Measurements from ENCODE around the gene RSKR.
"Not testable (repeated sequence)": the region's sequence is repeated elsewhere in the genome, so short reads cannot be mapped to it uniquely, and the experiment has no call there.

Gene RSKR

DNA sequence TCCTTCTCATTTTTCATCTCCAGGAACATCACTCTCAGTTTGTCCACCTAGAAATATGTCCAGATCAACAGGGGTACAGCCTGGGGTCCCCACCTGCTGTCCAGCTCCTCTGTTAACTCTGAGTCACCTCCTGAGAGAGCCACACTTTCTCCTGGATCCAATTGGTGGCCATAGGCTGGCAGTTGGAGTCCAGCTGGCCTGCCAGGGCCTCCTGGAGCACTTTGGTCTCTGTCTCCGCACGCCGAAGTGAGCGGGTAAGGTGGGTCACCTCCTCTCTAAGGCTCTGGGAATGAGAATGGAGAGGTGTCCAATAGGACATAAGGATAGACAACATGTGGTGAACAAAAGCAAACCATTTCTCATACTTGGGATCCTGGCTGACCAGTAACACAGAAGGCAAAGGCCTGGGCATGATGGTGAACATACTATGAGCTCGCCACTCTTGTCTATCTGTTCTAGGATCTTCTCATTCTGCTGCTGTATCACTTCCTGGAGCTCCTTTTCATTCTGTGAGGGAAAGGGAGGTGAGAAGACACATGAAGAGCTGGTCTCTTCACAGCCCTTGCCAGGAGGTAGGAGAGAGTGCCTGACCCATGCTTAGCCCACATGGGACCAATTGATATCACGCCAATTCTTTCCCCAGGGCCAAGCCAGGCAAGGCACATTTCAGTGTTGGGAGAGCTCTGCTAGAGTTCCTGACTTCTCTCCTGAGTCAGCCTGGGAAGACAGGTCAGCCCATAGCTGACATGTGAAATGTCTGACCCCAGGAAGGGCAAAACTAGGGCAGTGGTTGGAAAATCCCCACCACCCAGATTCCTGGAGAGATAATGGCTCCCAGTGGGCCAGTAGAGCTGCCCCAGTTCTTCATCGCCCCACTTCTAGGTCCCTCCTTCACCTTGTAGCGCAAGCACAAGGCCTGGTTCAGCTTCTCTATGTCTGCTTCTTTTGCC, 35.5 kb downstream of the RSKR start:
- no peak for DNase-seq (ENCODE audit: low spot score)

DNA sequence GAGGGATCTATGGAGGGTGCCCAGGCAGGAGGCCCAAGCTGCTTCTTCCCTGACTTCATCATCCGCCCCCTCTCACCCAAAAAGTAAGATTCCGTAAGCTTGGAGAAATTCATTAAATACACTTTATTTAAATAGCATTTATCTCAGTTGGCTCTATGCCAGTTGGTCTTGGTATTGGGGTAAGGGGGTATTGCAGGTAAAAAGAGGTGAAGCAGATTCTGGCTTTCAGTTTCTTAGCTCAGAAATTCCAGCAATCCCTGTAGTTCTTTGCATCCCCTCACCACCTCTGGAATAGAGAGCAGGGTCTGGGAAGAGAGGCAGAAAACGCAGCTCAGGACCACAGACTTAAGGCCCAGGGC, 36.5 kb downstream of the RSKR start:
- no peak for DNase-seq (ENCODE audit: low spot score)

DNA sequence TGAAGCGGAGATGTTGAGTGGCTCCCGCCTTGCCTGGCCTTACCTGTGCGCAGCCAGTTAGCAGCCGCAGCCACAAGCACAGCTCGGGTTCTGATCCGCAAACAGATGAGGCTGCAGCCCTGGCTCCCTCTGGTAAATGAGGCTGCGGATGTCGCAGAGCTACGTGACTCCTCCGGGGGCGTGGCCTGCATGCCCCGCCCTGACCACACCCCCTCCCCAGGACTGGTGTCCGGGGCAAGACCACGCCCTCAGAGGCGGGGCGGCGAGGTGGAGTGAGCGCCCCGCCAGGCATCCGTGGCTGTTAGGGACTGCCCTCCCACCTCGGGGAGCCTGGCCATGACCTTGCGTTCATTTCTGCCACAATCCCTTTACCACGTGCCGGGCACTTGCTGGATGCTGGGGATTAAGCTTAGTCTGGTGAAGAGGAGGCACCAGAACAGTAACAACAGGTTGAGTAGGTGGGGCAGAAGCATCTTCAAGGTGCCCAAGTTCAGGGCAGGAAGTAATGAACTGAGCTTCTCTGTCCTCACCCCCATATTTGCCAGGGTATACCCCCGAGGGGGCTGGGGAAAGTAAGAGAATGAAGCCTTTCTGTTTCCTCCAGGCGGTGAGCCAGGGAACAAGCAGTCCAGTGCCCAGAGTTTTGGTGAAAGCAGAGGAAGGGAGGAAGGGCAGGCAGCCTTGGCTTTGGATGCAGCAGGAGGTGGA, 37.1 kb downstream of the RSKR start, which contains the start of gene ALDOC:
Gene ALDOC (minus strand): TSS at position 138 of the 708 bp plus-strand sequence. CDS start 1,363 bp downstream, outside the sequence.
- peak; percentile 96 for DNase-seq (ENCODE audit: low spot score)

DNA sequence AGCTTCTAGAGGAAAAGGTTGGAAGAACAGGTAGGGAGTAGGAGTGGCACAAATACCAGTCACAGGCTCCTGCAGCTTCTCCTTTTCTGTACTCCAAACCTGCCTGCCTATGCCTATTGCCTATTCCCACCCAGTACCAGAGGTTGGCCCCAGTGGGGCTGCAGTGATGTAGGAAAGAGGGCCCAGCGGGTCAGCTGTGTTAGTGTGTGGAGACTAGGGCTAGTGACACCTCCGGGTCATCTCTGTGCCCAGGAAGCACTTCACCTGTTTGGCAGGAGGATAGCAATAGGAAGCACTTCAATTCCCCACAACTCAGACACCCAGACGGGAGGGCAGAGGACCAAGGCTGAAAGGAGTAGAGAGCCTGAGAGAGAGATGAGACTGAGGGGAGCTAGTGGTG, 38.0 kb downstream of the RSKR start:
- DNase-seq (ENCODE audit: low spot score) = not testable (repeated sequence)

DNA sequence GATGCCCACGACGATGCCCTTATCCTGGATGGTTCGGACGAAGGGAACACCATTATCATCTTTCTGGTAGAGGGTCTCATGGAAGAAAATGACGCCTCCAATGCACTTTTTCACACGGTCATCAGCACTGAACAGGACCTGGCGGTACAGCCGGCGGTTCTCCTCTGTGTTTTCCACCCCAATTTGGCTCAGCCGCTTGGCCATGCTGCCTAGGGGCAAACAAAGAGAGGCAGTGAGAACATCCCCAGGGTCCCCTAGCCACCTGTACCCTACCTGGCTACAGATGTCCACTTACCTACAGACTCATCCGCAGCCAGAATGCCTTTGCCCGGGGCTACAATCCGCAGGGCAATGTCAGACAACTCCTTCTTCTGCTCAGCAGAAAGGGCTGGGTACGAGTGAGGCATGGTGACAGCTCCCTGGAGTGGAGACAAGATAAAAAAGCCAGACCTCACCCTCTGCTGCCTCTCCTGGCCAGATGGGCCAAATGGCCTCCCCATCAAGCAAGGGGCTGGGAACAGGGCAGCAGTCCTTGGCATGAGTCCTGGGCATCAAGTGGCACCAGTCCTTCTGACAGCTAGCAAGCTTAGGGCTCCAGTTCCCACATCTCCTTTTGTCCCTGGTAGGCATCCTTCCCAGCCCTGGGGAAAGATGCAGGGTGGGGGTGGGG, 38.7 kb downstream of the RSKR start:
- no peak for DNase-seq (ENCODE audit: low spot score)

DNA sequence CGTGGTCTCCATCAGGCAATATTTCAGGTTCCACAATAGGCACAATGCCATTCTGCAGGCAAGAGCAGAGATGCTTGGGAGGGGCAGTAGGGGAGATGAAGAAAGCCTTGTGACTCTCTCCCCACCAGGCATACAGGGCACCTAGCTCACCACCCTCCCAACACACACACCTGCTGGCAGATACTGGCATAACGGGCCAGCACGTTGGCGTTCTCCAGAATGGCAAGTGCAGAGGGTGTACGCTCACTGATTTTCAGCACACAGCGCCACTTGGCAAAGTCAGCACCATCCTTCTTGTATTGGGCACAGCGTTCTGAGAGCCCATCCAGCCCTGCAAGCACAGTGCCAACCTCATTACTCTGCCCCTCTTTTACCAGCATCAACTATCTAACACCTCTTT, 39.5 kb downstream of the RSKR start:
- DNase-seq (ENCODE audit: low spot score) = no peak

DNA sequence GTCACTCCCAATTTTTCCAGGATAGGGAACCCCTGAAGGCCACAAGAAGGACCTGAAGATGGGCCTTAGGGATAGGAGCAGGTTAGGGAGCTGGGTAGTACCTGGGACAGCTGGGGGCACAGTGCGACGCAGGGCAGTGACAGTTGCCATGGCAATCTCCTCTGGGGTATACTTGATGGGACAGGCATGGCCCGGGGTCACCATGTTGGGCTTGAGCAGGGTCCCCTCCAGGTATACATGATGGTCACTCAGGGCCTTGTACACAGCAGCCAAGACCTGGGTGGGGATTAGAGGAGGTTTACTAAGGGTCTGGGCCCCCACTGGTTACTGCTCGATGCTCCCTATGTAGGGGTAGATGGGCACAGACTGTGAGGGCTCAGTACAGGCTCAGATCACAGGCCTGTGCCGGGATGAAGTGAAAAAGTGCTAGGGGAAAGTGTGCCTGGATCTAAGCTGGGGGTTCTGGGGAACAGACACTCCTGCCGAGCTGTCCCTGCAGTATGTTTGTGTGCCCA, 40.0 kb downstream of the RSKR start:
- DNase-seq (ENCODE audit: low spot score) = no peak

DNA sequence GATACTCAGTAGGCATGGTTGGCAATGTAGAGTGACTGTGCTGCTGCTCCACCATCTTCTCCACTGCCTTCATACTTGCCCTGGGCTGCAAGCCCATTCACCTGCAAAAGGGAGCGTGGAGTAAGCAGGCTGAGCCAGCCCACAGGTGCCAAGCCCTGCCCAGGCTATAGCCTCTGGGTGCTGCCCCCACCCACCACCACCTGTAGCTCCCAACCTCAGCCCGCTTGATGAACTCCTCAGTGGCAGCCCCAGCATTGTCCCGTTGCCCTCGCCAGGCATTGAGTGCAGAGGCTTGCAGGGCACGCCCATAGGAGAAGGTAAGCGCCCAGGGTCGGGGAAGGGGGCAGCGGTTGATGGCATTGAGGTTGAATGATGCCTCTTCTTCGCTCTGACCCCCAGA, 40.5 kb downstream of the RSKR start:
- DNase-seq (ENCODE audit: low spot score) = no peak

DNA sequence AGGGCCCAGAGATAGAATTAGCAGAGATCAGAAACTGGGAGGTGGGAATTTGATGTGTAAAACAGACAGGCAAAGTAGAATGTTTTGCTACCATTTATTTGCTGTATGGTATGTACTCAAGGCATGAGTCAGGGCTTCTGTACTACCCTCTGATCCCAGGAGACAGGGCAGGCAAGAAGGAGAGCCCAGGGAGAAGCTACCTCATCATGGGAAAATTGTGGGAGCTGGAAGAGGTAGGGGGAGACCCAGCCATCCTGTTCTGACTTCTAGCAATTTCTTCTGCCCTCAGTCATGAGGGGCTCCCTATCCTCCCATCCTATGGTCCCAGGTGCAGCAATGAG, 41.0 kb downstream of the RSKR start:
- DNase-seq (ENCODE audit: low spot score) = no peak

DNA sequence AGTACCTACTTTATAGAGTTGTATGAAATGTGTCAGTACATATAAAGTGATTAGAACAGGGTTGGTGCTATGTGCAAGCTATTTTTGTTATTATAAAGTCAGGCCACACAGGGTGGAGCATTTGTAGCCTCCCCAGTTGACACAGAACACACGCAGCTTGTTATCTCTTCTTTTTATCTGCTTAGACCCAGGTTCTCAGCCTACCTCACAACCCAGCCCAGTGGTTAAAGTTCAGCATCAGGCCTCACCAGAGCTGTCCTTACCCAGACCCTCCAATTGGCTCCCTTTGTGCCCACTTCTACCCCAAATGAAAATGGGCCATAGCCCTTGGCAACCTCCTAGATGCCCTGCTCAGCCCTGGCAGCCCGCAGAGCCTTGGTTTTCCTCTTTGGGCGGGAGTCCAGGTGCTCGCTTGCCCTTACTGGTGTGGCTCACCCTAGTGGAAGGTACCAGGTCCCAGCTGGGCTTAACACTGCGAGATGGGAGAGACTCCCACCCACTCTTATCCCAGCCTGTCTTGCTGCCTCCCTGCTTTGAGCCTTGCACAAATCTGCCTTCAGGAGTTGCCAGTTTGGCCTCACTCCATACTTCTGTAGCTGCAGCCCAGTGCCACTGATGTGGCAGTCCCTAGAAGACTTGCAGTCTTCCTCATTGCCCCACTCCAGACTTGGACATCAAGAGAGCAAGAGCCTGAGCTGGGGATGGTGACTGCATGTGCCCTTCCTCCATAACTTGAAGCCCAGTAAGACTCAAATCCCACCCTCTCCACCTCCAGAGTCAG, 41.5 kb downstream of the RSKR start:
- no peak for DNase-seq (ENCODE audit: low spot score)

DNA sequence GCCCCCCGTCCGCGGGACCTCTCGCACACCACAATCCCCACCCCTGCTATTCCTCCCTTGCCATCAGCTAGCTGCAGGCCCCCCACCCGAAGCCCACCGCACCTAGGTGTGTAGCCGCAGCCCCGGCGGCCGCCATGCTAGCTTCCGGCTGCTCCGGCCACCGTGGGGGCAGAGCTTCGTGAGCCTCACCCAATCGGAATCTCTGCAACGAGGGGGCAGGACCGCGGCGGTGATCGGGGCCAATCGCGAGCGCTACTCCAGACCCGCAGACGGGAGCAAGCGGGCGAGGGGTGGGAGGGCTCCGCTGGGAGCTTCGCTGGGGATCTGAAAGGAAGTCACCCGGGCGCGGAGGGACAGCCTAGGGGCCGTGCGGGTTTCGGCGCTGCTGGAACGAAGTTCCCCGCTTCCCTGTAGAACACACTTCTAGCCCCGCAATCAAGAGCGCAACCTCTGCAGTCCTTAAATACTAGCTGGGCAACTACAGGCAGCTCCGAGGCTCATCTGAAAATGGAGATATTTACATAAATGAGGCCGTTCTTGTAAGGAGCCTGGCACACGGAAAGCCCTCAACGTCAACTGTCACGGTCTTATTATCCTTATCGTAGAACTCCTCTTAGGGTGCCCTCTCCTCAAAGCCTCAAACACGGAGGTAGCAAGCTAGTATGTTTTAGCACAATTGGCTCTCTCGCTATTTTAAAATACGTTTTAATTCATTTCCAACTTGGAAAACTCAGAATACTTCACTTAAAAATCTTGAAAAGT, 42.4 kb downstream of the RSKR start, which contains the start of gene PIGS:
Gene PIGS (minus strand): TSS at position 164 of the 762 bp plus-strand sequence. CDS start 28 bp downstream, at position 136.
- peak; percentile 96 for DNase-seq (ENCODE audit: low spot score)

DNA sequence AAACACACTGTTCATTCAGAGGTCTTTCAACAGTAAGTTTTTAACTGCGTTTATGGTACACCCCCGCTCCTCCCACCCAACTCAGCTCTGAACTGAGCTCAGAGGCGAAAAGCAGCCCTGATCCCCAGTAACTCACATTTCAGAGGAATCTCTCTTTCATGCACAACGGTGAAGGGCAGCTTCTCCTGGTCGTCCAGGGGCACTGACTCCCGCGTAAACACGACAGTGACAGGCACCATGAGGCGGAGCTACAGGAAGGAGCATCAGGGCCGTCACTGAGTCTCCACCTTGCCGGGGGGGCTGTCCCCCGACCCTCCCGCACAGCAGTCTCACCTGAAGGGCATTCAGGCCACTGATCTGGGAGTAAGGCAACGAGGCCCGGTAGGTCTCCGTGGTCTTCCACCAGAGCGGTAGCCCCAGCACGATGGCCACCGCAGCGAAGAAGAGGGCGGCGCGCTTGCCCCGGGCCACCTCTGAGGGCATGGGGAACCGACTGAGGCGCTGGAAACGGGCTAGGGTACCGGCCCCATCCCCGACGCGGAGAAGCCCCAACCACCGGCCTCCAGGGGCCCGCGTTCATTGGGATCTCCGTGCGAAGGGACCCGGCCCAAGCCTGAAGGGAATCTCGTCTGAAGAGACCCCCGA, 43.1 kb downstream of the RSKR start:
- DNase-seq (ENCODE audit: low spot score) = peak; percentile 46

DNA sequence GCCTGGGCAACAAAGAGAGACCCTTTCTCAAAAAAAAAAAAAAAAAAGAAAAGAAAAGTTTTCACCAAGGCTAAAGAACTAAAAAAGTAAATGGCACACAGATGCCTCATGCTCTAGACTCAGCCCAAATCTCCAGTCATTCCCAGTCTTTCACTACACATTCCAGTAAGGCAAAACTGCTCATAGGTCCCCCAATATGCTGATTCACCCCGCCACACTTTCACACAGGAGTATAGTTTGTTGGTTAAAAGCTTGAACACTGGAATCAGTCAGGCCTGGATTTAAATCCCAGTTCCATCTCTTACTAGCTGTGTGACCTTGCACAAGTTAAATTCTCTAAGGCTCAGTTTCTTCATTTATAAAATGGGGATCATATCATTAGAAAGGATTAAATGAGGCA, 44.5 kb downstream of the RSKR start:
- no peak for DNase-seq (ENCODE audit: low spot score)

DNA sequence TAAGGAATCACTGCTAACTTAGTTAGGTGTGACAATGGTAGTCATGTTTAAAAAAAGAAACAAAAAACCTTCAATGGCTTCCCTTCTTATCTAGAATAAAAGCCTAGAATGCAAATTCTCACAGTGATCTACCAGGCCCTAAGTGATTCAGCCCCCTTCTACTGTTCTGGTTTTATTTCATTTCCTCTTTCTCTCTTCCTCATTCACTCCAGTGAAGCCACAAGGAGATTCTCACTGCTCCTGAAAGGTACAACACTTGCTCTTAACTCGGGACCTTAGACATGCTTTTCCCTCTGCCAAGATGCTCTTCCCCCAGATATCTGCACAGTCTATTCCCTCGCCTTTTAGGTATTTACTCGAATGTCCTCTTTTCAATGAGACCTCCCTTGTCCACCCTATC, 46.4 kb downstream of the RSKR start:
- no peak for DNase-seq (ENCODE audit: low spot score)

DNA sequence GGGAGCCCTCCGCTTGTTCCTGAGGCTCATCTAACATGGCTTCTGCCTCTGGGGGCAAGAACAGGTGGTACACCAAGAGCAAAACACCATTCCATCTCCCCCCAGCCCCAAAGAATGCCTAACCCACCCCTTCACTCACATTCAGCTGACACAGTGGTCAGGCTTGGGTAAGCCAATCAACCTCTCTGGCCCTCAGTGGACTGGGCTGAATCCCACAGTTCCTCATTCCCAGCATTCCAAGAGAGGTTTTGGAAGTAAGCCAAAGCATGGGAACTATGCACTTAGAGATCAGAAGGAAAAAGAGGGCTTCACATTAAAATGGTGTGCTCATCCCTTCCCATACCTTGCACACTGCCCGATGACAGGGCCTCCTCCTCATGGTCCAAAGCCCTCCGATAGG, 50.5 kb downstream of the RSKR start:
- no peak for DNase-seq (ENCODE audit: low spot score)
